ENCODE results near the gene BRME1. TPM values are rescaled to one million over a fixed set of nuclear protein-coding genes. Genes with fewer than 3 reads are reported as not detected.

BRME1 gene
- total and polyA plus RNA-seq, 2 of the 13 experiments (the other 11 are each of a cell fraction or from before 2014, with no cell fraction given), result 0.74 to 1.5 TPM

GRCh38 chr19:13888281-13888680 is 17.6 kb downstream of the BRME1 start (continued):
- TF ChIP-seq TBX2 (CRISPR knock-in tag; IDR thresholded peaks at IDR 0.05; ENCODE audit: borderline replicate concordance) (no peak), CREB1 (IDR thresholded peaks at IDR 0.05) (no peak), CREB1 (CRISPR knock-in tag; IDR thresholded peaks at IDR 0.05) (no peak), ZSCAN5A (CRISPR knock-in tag; IDR thresholded peaks at IDR 0.05; ENCODE audit: borderline replicate concordance) (no peak), ZNF20 (CRISPR knock-in tag; IDR thresholded peaks at IDR 0.05) (no peak)

GRCh38 chr19:13887517-13887916 is 18.4 kb downstream of the BRME1 start:
- H3K27ac ChIP-seq (ENCODE audit: extremely low read length, insufficient read depth, low read length), result no peak overlapping the region

More at GRCh38 chr19:13887517-13887916, 18.4 kb downstream of the BRME1 start:
- 0 out of 2 replicates have a peak overlapping the region, but pooled peaks have one; percentile 8 for H3K9ac ChIP-seq (ENCODE audit: insufficient read depth, low read depth, low read length)
- POLR2A ChIA-PET, result interaction anchor here (0.9 to 1.5 kb wide), 2 partner anchors 25 to 186 kb away, joined by 4 to 5 read pairs; no protein-coding TSS in a partner anchor
- no peak for TF ChIP-seq ZNF138 (CRISPR knock-in tag; IDR thresholded peaks at IDR 0.05; ENCODE audit: low read depth)
- no peak for TF ChIP-seq ESRRA (CRISPR knock-in tag; IDR thresholded peaks at IDR 0.05; ENCODE audit: low read depth)
- no peak for TF ChIP-seq ZNF280B (CRISPR knock-in tag; IDR thresholded peaks at IDR 0.05; ENCODE audit: borderline replicate concordance)
- no peak for TF ChIP-seq AKAP8 (CRISPR knock-in tag; IDR thresholded peaks at IDR 0.05)
- intact Hi-C loops (cut with micrococcal nuclease; ENCODE audit: unreplicated experiment), result no loop called here
- no peaks in the 10 kb centered on the region for H4K20me1 ChIP-seq (ENCODE audit: insufficient read depth, low read length)
- H3K4me2 ChIP-seq (ENCODE audit: low read depth, low read length), result peak overlapping the region; percentile 79
- H3K9me3 ChIP-seq (ENCODE audit: low read length), result no peaks in the 10 kb centered on the region
- H3K4me1 ChIP-seq (ENCODE audit: insufficient read depth, low read length), result peaks cover 34% of the 10 kb centered on the region
- H2AFZ ChIP-seq (ENCODE audit: low read length), result no peak overlapping the region
- 40% methylated on average over 4 of the region's 5 CpGs for WGBS (ENCODE audit: low lambda C conversion rate)
- H3K79me2 ChIP-seq (ENCODE audit: insufficient read depth, low read length), result no peaks in the 10 kb centered on the region
- H3K4me3 ChIP-seq (replicated peaks in 1 of 3; ENCODE audit: insufficient read depth in 1 of 3, low read depth in 2 of 3, low read length in 3 of 3), result peak overlapping the region in 1 of 3 experiments; percentile 58; a peak in 1 of 6 replicates
- FAIRE-seq, result no peak
- H3K27me3 ChIP-seq (ENCODE audit: control insufficient read depth in 1 of 2, insufficient read depth in 2 of 2, low read length in 2 of 2), result peaks cover 2 to 28% of the 10 kb centered on the region in 2 experiments; a peak in 4 of 5 replicates
- H3K36me3 ChIP-seq (replicated peaks in 1 of 2; ENCODE audit: control insufficient read depth in 1 of 2, insufficient read depth in 2 of 2, low read length in 2 of 2), result no peaks in the 10 kb centered on the region
- CTCF ChIA-PET (ENCODE audit: low intra/inter-chr PET ratio, low total read pairs), result no interaction called here
- in situ Hi-C loops (cut with HindIII; ENCODE audit: extremely low pct_ligation_motif_present, low pct_unique_long_range_greater_than_20kb), result loop anchor here (25.0 kb wide), 1 partner anchor 525 kb away; the partner anchor contains the start of gene DDX39A
- no peak for ATAC-seq
- DNase-seq (ENCODE audit: low spot score), result no peak
- BruUV-seq (replicated peaks), result no TSS peak
